HEK293 (cell line): ENCODE results near the gene ANKRD37.

Experiments
- KLF10 ChIP-seq: fragments of 450-650 bp; IDR thresholded peaks from 2 replicates; pipeline ENCODE4 v1.5.1; 2018; ENCODE audit warnings: missing biosample characterization, mild to moderate bottlenecking, missing genetic modification characterization
- RBAK ChIP-seq: fragments of 450-650 bp; formaldehyde crosslinking; IDR thresholded peaks from 2 replicates; pipeline ENCODE4 v1.5.1; 2016; ENCODE audit warnings: missing biosample characterization, missing genetic modification characterization
- TRIM28 ChIP-seq: IDR thresholded peaks from 2 replicates; pipeline ENCODE4 v1.6.1; 2011; ENCODE audit warnings: low read length, control low read depth, borderline replicate concordance
- YY2 ChIP-seq: fragments of 450-650 bp; formaldehyde crosslinking; IDR thresholded peaks from 2 replicates; pipeline ENCODE4 v1.5.1; 2016; ENCODE audit warnings: missing biosample characterization, missing genetic modification characterization
- ZBTB8A ChIP-seq: fragments of 450-650 bp; formaldehyde crosslinking; IDR thresholded peaks from 2 replicates; pipeline ENCODE4 v1.5.1; 2016; ENCODE audit warnings: missing biosample characterization, missing genetic modification characterization
- ZEB2 ChIP-seq: fragments of 450-650 bp; formaldehyde crosslinking; IDR thresholded peaks from 2 replicates; pipeline ENCODE4 v1.5.1; 2016; ENCODE audit warnings: missing biosample characterization, missing genetic modification characterization
- ZNF10 ChIP-seq: fragments of 450-650 bp; formaldehyde crosslinking; IDR thresholded peaks from 2 replicates; pipeline ENCODE4 v1.5.1; 2017; ENCODE audit warnings: missing biosample characterization, missing genetic modification characterization
- ZNF133 ChIP-seq: fragments of 450-650 bp; formaldehyde crosslinking; IDR thresholded peaks from 2 replicates; pipeline ENCODE4 v1.5.1; 2016; ENCODE audit warnings: missing biosample characterization, missing genetic modification characterization
- ZNF155 ChIP-seq: fragments of 450-650 bp; formaldehyde crosslinking; IDR thresholded peaks from 2 replicates; pipeline ENCODE4 v1.5.1; 2016; ENCODE audit warnings: missing biosample characterization, missing genetic modification characterization
- ZNF157 ChIP-seq: fragments of 450-650 bp; formaldehyde crosslinking; IDR thresholded peaks from 2 replicates; pipeline ENCODE4 v1.5.1; 2016; ENCODE audit warnings: missing biosample characterization, missing genetic modification characterization
- ZNF366 ChIP-seq: fragments of 450-650 bp; formaldehyde crosslinking; conservative IDR thresholded peaks from 2 replicates; pipeline ENCODE4 v1.5.1; 2016; ENCODE audit warnings: missing biosample characterization, missing genetic modification characterization
- ZNF561 ChIP-seq: fragments of 450-650 bp; IDR thresholded peaks from 2 replicates; pipeline ENCODE4 v1.5.1; 2018; ENCODE audit warnings: missing biosample characterization, missing genetic modification characterization, borderline replicate concordance
- ZNF610 ChIP-seq: fragments of 450-650 bp; formaldehyde crosslinking; IDR thresholded peaks from 2 replicates; pipeline ENCODE4 v1.5.1; 2016; ENCODE audit warnings: missing biosample characterization, missing genetic modification characterization, borderline replicate concordance
- ZNF629 ChIP-seq: fragments of 450-650 bp; formaldehyde crosslinking; IDR thresholded peaks from 2 replicates; pipeline ENCODE4 v1.5.1; 2017; ENCODE audit warnings: missing biosample characterization, missing genetic modification characterization
- ZNF843 ChIP-seq: fragments of 450-650 bp; formaldehyde crosslinking; IDR thresholded peaks from 2 replicates; pipeline ENCODE4 v1.5.1; 2016; ENCODE audit warnings: missing biosample characterization, missing genetic modification characterization
- TF ChIP-seq, protein P1 (sequence below): fragments of 450-650 bp; formaldehyde crosslinking; IDR thresholded peaks from 2 replicates; pipeline ENCODE4 v1.5.1; 2016; ENCODE audit warnings: missing biosample characterization, missing genetic modification characterization
- TF ChIP-seq, protein P2 (sequence below): fragments of 450-650 bp; formaldehyde crosslinking; IDR thresholded peaks from 2 replicates; pipeline ENCODE4 v1.5.1; 2017; ENCODE audit warnings: missing biosample characterization, missing genetic modification characterization
- TF ChIP-seq, protein P3 (sequence below): fragments of 450-650 bp; formaldehyde crosslinking; IDR thresholded peaks from 2 replicates; pipeline ENCODE4 v1.5.1; 2016; ENCODE audit warnings: missing biosample characterization, missing genetic modification characterization
- TF ChIP-seq, protein P4 (sequence below): fragments of 450-650 bp; formaldehyde crosslinking; IDR thresholded peaks from 2 replicates; pipeline ENCODE4 v1.5.1; 2016; ENCODE audit warnings: missing biosample characterization, missing genetic modification characterization
- TF ChIP-seq, protein P5 (sequence below): fragments of 450-650 bp; formaldehyde crosslinking; IDR thresholded peaks from 2 replicates; pipeline ENCODE4 v1.5.1; 2017; ENCODE audit warnings: missing biosample characterization, missing genetic modification characterization
- TF ChIP-seq, protein P6 (sequence below): fragments of 450-650 bp; formaldehyde crosslinking; conservative IDR thresholded peaks from 2 replicates; pipeline ENCODE4 v1.5.1; 2016; ENCODE audit warnings: low read depth, missing biosample characterization, missing genetic modification characterization
- TF ChIP-seq, protein P7 (sequence below): fragments of 450-650 bp; formaldehyde crosslinking; IDR thresholded peaks from 2 replicates; pipeline ENCODE4 v1.5.1; 2016; ENCODE audit warnings: missing biosample characterization, missing genetic modification characterization
- TF ChIP-seq, protein P8 (sequence below): fragments of 450-650 bp; formaldehyde crosslinking; IDR thresholded peaks from 2 replicates; pipeline ENCODE4 v1.5.1; 2016; ENCODE audit warnings: missing biosample characterization, missing genetic modification characterization, borderline replicate concordance

ANKRD37 gene

DNA sequence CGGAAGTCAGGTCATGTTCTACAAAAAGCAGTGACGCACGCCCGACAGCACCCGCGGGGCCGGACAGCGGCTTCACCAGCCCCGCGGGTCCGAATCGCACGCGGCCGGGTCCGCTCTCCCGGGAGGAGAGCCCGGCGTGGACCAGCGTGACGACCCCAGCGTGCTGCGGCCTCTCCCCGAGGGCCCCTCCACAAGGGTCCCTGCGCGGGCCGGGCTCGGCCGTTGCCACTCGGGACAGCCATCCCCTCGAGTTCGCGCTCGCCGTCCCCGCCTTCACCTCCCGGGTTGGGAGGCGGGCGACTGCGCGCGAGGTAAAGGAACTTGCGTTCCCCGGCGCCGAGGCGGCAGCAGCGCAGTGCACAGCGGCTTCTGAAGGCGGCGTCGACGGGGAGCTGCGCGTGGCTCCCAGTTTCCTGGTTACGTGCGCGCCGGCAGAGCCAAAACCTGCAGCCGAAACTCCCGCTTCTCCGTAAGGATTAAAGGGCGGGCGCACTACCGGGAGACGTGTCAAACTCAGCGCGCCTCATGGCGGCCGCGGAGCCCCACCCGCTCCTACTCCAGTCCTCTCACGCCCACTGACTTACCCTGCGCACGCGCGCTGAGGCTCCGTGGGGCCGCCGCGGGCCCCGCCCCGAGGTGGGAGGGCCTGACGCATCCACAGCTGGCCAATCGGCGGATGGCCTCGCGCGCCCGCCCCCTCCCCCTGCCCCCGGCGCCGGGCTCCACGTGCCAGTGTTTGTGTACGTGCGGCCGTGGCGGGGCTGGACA is 501 bp upstream of the ANKRD37 start (continued):
- TF ChIP-seq, protein P1, sequence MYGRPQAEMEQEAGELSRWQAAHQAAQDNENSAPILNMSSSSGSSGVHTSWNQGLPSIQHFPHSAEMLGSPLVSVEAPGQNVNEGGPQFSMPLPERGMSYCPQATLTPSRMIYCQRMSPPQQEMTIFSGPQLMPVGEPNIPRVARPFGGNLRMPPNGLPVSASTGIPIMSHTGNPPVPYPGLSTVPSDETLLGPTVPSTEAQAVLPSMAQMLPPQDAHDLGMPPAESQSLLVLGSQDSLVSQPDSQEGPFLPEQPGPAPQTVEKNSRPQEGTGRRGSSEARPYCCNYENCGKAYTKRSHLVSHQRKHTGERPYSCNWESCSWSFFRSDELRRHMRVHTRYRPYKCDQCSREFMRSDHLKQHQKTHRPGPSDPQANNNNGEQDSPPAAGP (tag by site-specific recombination), result peak; percentile 83
- TF ChIP-seq ZNF157 (no peak), ZNF366 (tag by site-specific recombination) (no peak), ZBTB8A (tag by site-specific recombination) (peak; percentile 47), KLF10 (tag by site-specific recombination) (peak; percentile 98), ZNF561 (tag by site-specific recombination) (no peak; the same call in 1 of the 2 replicates), ZEB2 (tag by site-specific recombination) (peak; percentile 88; the same call in 1 of the 2 replicates), ZNF155 (tag by site-specific recombination) (no peak), ZNF843 (tag by site-specific recombination) (0 out of 2 replicates have a peak, but pooled peaks have one; percentile 21), RBAK (tag by site-specific recombination) (no peak), ZNF610 (tag by site-specific recombination) (no peak), ZNF629 (tag by site-specific recombination) (peak; percentile 99), YY2 (no peak; the same call in 1 of the 2 replicates), TRIM28 (no peak), ZNF10 (peak; percentile 47; the same call in 1 of the 2 replicates), ZNF133 (tag by site-specific recombination) (no peak)
- TF ChIP-seq, protein P2, sequence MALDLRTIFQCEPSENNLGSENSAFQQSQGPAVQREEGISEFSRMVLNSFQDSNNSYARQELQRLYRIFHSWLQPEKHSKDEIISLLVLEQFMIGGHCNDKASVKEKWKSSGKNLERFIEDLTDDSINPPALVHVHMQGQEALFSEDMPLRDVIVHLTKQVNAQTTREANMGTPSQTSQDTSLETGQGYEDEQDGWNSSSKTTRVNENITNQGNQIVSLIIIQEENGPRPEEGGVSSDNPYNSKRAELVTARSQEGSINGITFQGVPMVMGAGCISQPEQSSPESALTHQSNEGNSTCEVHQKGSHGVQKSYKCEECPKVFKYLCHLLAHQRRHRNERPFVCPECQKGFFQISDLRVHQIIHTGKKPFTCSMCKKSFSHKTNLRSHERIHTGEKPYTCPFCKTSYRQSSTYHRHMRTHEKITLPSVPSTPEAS (tag by site-specific recombination), result no peak
- TF ChIP-seq, protein P3, sequence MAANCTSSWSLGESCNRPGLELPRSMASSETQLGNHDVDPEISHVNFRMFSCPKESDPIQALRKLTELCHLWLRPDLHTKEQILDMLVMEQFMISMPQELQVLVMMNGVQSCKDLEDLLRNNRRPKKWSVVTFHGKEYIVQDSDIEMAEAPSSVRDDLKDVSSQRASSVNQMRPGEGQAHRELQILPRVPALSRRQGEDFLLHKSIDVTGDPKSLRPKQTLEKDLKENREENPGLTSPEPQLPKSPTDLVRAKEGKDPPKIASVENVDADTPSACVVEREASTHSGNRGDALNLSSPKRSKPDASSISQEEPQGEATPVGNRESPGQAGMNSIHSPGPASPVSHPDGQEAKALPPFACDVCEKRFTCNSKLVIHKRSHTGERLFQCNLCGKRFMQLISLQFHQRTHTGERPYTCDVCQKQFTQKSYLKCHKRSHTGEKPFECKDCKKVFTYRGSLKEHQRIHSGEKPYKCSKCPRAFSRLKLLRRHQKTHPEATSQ (tag by site-specific recombination), result 0 out of 2 replicates have a peak, but pooled peaks have one; percentile 29
- TF ChIP-seq, protein P4, sequence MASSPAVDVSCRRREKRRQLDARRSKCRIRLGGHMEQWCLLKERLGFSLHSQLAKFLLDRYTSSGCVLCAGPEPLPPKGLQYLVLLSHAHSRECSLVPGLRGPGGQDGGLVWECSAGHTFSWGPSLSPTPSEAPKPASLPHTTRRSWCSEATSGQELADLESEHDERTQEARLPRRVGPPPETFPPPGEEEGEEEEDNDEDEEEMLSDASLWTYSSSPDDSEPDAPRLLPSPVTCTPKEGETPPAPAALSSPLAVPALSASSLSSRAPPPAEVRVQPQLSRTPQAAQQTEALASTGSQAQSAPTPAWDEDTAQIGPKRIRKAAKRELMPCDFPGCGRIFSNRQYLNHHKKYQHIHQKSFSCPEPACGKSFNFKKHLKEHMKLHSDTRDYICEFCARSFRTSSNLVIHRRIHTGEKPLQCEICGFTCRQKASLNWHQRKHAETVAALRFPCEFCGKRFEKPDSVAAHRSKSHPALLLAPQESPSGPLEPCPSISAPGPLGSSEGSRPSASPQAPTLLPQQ (tag by site-specific recombination), result peak; percentile 29; the same call in 1 of the 2 replicates
- TF ChIP-seq, protein P5, sequence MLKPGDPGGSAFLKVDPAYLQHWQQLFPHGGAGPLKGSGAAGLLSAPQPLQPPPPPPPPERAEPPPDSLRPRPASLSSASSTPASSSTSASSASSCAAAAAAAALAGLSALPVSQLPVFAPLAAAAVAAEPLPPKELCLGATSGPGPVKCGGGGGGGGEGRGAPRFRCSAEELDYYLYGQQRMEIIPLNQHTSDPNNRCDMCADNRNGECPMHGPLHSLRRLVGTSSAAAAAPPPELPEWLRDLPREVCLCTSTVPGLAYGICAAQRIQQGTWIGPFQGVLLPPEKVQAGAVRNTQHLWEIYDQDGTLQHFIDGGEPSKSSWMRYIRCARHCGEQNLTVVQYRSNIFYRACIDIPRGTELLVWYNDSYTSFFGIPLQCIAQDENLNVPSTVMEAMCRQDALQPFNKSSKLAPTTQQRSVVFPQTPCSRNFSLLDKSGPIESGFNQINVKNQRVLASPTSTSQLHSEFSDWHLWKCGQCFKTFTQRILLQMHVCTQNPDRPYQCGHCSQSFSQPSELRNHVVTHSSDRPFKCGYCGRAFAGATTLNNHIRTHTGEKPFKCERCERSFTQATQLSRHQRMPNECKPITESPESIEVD (tag by site-specific recombination), result no peak
- TF ChIP-seq, protein P6, sequence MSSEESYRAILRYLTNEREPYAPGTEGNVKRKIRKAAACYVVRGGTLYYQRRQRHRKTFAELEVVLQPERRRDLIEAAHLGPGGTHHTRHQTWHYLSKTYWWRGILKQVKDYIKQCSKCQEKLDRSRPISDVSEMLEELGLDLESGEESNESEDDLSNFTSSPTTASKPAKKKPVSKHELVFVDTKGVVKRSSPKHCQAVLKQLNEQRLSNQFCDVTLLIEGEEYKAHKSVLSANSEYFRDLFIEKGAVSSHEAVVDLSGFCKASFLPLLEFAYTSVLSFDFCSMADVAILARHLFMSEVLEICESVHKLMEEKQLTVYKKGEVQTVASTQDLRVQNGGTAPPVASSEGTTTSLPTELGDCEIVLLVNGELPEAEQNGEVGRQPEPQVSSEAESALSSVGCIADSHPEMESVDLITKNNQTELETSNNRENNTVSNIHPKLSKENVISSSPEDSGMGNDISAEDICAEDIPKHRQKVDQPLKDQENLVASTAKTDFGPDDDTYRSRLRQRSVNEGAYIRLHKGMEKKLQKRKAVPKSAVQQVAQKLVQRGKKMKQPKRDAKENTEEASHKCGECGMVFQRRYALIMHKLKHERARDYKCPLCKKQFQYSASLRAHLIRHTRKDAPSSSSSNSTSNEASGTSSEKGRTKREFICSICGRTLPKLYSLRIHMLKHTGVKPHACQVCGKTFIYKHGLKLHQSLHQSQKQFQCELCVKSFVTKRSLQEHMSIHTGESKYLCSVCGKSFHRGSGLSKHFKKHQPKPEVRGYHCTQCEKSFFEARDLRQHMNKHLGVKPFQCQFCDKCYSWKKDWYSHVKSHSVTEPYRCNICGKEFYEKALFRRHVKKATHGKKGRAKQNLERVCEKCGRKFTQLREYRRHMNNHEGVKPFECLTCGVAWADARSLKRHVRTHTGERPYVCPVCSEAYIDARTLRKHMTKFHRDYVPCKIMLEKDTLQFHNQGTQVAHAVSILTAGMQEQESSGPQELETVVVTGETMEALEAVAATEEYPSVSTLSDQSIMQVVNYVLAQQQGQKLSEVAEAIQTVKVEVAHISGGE (tag by site-specific recombination), result 0 out of 2 replicates have a peak, but pooled peaks have one; percentile 12
- TF ChIP-seq, protein P7, sequence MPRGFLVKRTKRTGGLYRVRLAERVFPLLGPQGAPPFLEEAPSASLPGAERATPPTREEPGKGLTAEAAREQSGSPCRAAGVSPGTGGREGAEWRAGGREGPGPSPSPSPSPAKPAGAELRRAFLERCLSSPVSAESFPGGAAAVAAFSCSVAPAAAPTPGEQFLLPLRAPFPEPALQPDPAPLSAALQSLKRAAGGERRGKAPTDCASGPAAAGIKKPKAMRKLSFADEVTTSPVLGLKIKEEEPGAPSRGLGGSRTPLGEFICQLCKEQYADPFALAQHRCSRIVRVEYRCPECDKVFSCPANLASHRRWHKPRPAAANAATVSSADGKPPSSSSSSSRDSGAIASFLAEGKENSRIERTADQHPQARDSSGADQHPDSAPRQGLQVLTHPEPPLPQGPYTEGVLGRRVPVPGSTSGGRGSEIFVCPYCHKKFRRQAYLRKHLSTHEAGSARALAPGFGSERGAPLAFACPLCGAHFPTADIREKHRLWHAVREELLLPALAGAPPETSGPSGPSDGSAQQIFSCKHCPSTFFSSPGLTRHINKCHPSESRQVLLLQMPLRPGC (tag by site-specific recombination), result peak; percentile 74; the same call in 1 of the 2 replicates
- TF ChIP-seq, protein P8, sequence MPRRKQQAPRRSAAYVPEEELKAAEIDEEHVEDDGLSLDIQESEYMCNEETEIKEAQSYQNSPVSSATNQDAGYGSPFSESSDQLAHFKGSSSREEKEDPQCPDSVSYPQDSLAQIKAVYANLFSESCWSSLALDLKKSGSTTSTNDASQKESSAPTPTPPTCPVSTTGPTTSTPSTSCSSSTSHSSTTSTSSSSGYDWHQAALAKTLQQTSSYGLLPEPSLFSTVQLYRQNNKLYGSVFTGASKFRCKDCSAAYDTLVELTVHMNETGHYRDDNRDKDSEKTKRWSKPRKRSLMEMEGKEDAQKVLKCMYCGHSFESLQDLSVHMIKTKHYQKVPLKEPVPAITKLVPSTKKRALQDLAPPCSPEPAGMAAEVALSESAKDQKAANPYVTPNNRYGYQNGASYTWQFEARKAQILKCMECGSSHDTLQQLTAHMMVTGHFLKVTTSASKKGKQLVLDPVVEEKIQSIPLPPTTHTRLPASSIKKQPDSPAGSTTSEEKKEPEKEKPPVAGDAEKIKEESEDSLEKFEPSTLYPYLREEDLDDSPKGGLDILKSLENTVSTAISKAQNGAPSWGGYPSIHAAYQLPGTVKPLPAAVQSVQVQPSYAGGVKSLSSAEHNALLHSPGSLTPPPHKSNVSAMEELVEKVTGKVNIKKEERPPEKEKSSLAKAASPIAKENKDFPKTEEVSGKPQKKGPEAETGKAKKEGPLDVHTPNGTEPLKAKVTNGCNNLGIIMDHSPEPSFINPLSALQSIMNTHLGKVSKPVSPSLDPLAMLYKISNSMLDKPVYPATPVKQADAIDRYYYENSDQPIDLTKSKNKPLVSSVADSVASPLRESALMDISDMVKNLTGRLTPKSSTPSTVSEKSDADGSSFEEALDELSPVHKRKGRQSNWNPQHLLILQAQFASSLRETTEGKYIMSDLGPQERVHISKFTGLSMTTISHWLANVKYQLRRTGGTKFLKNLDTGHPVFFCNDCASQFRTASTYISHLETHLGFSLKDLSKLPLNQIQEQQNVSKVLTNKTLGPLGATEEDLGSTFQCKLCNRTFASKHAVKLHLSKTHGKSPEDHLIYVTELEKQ (tag by site-specific recombination), result no peak
